K562 (cell line): Measurements from ENCODE around the gene PLEKHA7.

Source experiments
- ATF3 ChIP-seq, 2 experiments: fragments of 450-650 bp in 1 of 2; sonication (generic) in 1 of 2; formaldehyde crosslinking in 1 of 2; IDR thresholded peaks in 1 of 2; conservative IDR thresholded peaks in 1 of 2; 2 replicates each; pipeline versions ENCODE4 v1.6.1 to v1.8.1; 2016 to 2023; ENCODE audit warnings: mild to moderate bottlenecking in 2 of 2, moderate library complexity in 2 of 2, inconsistent platforms in 1 of 2, missing genetic modification reagents in 1 of 2
- BCLAF1 ChIP-seq, 2 experiments: fragments of 450-650 bp in 1 of 2; IDR thresholded peaks; 2 replicates each; pipeline ENCODE4 v1.6.1; 2011 to 2017; ENCODE audit warnings: low read depth in 2 of 2, antibody characterized with exemption in 1 of 2, borderline replicate concordance in 1 of 2, low read length in 1 of 2, mild to moderate bottlenecking in 1 of 2, mixed read lengths in 1 of 2; ENCODE audit not compliant: control insufficient read depth in 1 of 2
- CTCF ChIP-seq, 3 experiments: IDR thresholded peaks in 2 of 3; conservative IDR thresholded peaks in 1 of 3; 2 replicates each; pipeline ENCODE4 v1.5.1; 2011 to 2012; ENCODE audit warnings: low read length in 3 of 3, mild to moderate bottlenecking in 3 of 3, control low read depth in 2 of 3, improper control_type of control experiment in 1 of 3, inconsistent platforms in 1 of 3, low read depth in 1 of 3, mixed read lengths in 1 of 3, moderate library complexity in 1 of 3; ENCODE audit not compliant: insufficient read depth in 2 of 3
- CXXC5 ChIP-seq: fragments of 250-450 bp; sonication (Bioruptor Pico); IDR thresholded peaks from 2 replicates; pipeline ENCODE4 v1.8.0; 2022; ENCODE audit warnings: inconsistent platforms, mild to moderate bottlenecking, moderate library complexity
- EP300 ChIP-seq: IDR thresholded peaks from 2 replicates; pipeline ENCODE4 v1.6.1; 2012; ENCODE audit warnings: low read length, improper control_type of control experiment
- ETS2 ChIP-seq: IDR thresholded peaks from 2 replicates; pipeline ENCODE4 v1.6.1; 2016; ENCODE audit warnings: borderline replicate concordance, missing genetic modification characterization, mild to moderate bottlenecking, moderate library complexity, missing compliant biosample characterization; ENCODE audit not compliant: poor library complexity, severe bottlenecking
- EZH2 ChIP-seq: IDR thresholded peaks from 2 replicates; pipeline ENCODE4 v1.6.1; 2012; ENCODE audit warnings: low read depth, mild to moderate bottlenecking, inconsistent platforms, low read length, borderline replicate concordance
- FOXA1 ChIP-seq: fragments of 450-650 bp; IDR thresholded peaks from 2 replicates; pipeline ENCODE4 v1.6.1; 2016; ENCODE audit warnings: mild to moderate bottlenecking, borderline replicate concordance
- GTF2A2 ChIP-seq: IDR thresholded peaks from 2 replicates; pipeline ENCODE4 v1.6.1; 2016; ENCODE audit warnings: mild to moderate bottlenecking, missing genetic modification characterization, missing compliant biosample characterization
- RAD21 ChIP-seq, 2 experiments: fragments of 250-450 bp in 1 of 2; fragments of 450-650 bp in 1 of 2; sonication (Bioruptor Pico) in 1 of 2; formaldehyde crosslinking in 1 of 2; IDR thresholded peaks in 1 of 2; conservative IDR thresholded peaks in 1 of 2; 2 replicates each; pipeline versions ENCODE4 v1.4.0 to v1.8.0; 2020 to 2022; ENCODE audit warnings: mild to moderate bottlenecking in 2 of 2, moderate library complexity in 1 of 2
- ZNF165 ChIP-seq: fragments of 250-450 bp; sonication (Bioruptor Pico); IDR thresholded peaks from 2 replicates; pipeline ENCODE4 v1.4.0; 2020; ENCODE audit warnings: borderline replicate concordance
- ZNF253 ChIP-seq: fragments of 250-450 bp; sonication (Bioruptor Pico); conservative IDR thresholded peaks from 2 replicates; pipeline ENCODE4 v1.6.1; 2021; ENCODE audit warnings: mild to moderate bottlenecking

- TF ChIP-seq EZH2 (no peak), RAD21 (CRISPR knock-in tag; conservative IDR thresholded peaks at IDR 0.05 in 1 of 2, IDR thresholded peaks at IDR 0.05 in 1 of 2) (no peak), ZNF165 (no peak), CTCF (IDR thresholded peaks at IDR 0.05 in 2 of 3, conservative IDR thresholded peaks at IDR 0.05 in 1 of 3; ENCODE audit: insufficient read depth in 2 of 3, low read depth in 1 of 3, low read length in 3 of 3) (no peak), BCLAF1 (IDR thresholded peaks at IDR 0.05; ENCODE audit: borderline replicate concordance in 1 of 2, control insufficient read depth in 1 of 2, low read depth in 2 of 2, low read length in 1 of 2) (no peak), ZNF253 (CRISPR knock-in tag) (no peak), GTF2A2 (tag) (no peak), EP300 (no peak), CXXC5 (CRISPR knock-in tag) (no peak), FOXA1 (no peak), ETS2 (no peak), ATF3 (IDR thresholded peaks at IDR 0.05) (no peak), ATF3 (CRISPR knock-in tag; conservative IDR thresholded peaks at IDR 0.05) (no peak)
These were observed 104.7 kb downstream of the PLEKHA7 start for GRCh38 chr11:16909359-16910035.
